ENCODE measurements around the gene AURKA.

Gene AURKA

DNA sequence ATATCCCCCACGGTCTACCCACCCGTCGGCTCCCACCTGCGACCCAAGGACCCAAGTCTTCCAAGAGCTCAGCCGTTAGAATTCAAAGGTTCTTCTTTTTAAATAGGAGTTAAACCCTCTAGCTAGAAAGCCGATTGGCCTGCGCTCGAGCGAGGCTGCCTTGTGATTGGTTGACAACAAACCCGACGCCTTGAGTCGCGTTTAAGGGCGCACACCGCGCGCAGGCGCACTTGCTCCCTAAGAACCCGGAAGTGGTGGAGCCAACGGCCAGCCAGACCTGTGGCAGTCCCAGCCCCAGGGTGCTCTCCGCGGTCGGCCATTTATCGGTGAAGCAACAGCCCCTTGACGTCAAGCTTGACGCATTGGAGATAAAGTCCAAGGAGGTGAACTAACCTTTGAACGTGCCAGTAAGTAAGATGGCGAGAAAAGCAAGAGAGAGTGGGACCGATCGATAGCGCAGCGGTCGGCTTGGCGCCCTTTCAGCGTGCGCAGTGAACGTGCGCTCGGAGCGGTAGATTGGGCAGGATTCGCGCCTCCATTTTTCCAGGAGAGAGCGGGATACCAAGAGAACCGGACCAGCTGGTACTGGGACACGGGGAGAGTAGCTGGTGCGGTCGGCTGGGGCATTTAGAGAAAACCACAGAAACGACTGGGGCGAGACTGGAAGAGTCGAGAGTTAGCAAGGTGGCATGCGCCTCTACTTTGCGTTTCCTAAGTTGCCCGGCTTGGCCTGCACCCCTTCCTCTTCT lies at the start of gene AURKA, which contains the start of gene CSTF1:
Gene AURKA (minus strand): TSS at position 84 of the 749 bp plus-strand sequence. CDS start 4,018 bp downstream, outside the sequence.
Gene CSTF1 (plus strand): TSS at position 514 of the 749 bp plus-strand sequence. CDS start 2,908 bp downstream, outside the sequence.
- DNase-seq (ENCODE audit: low read depth in 2 of 3, low spot score in 1 of 3): peak; percentile 97 to 100 (median 99)

DNA sequence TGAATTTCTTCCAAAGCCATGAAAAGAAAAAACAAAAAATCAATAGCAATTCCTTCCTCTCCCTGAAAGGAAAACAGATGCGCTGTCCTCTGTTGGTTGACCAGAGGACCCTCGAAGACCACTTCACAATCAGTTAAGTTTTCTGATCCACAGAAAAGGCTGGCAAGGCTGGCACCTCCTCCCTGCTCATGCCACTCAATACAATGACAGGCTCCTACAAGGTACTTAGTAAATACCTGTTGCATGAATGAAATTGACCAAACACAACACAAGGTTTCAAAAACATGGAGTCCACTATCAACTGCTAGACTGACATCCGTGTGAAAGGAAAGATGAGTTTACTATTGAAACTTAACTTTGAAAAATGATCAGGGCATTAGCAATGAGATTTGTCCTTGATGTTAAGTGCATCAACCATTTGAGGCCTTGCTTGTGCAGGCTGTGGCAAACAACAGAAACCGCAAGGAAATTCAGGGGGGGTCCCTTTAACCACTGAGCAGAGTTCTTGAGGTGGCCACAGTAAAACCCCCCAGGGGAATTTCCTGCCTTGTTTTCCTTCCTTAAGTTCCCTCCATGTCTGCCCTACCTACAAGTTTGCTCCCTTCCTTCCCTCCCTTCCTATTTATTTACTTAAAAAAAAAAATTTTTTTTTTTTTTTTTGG lies 48.5 kb upstream of the AURKA start:
- peak; percentile 39 to 45 (median 41) for DNase-seq (ENCODE audit: low read depth in 2 of 3, low spot score in 1 of 3)

DNA sequence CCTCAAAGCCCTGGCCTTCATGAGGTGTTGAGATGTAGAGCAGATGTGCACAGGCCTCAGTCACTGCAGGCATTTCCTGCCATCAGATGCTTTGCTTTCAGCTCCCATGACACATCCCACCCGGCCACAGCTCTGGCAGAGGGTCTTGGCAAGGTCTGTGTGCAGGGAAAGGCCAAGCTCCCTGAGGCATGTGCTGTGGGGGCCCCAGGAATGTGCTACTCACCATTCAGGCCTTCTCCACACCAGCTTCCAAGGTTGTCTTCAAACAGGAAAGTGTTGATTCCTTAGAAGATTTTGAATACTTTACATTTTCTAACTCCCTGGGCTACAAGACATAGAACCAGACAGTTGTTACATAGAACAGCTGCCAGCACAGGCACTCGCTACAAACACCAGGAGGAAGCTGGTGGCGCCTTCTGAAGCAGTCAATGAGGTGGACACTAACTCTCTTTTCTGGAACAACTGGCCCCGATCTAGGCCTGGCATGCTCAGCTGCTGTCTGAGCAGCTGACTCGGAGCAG lies 47.8 kb upstream of the AURKA start:
- DNase-seq (ENCODE audit: low read depth in 2 of 3, low spot score in 1 of 3): no peak

DNA sequence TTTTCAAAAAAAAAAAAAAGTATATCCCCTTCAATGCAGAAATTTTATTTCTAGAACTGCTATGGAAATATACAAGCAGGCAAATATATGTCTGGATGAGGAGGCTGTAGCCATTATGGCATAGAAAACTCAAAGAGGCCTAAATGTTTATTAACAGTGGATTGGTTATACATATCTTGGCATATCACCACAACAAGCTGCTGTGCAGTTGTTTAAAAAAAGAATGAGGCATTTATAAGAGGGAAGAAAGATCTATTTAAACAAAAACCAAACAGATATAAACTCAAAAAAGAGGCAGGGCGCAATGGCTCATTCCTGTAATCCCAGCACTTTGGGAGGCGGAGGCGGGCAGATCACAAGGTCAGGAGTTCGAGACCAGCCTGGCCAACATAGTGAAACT lies 46.3 kb upstream of the AURKA start:
- DNase-seq (ENCODE audit: low read depth in 2 of 3, low spot score in 1 of 3): no peak

DNA sequence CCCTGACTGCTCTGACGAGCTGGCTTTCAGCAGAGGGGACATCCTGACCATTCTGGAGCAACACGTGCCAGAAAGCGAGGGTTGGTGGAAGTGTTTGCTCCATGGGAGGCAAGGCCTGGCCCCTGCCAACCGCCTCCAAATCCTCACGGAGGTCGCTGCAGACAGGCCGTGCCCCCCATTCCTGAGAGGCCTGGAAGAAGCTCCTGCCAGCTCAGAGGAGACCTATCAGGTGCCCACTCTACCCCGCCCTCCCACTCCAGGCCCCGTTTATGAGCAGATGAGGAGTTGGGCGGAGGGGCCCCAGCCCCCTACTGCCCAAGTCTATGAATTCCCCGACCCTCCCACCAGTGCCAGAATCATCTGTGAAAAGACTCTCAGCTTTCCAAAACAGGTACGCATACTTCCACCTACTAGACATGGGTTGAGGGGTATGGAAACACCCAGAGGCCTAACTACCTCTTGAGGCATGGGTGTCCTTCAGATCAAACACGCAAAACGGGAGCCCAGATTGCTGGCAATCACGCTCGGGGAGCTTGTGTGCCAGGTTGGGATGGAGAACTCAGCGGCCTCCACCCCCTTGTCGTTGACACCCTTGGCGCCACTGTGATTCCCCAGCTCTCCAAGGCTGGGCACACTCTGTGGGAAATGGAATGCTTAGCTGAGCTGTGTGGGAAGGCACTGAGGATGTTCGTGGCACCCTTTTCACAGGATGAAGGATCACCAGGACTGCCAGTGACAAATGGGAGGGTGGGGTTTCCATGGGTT lies 45.4 kb upstream of the AURKA start:
- DNase-seq (ENCODE audit: low read depth in 2 of 3, low spot score in 1 of 3): no peak

DNA sequence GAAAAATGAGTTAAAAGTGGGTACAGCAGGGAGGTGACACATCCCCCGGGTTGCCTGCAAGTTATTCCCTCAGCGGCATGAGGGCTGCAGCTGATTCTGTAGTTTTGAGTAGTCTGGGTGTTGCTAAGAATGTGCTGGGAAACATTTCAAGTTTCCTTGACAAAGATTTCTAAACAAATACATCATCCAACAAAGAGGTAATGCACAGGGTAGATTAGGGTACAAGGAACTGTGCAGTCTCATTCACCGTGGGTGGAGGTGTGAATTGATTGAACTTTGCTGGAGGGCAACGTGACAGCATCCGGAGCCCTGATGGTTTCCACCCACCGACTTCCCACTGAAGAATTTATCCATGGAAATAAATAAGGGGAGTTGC lies 41.9 kb upstream of the AURKA start:
- no peak for DNase-seq (ENCODE audit: low read depth in 2 of 3, low spot score in 1 of 3)

DNA sequence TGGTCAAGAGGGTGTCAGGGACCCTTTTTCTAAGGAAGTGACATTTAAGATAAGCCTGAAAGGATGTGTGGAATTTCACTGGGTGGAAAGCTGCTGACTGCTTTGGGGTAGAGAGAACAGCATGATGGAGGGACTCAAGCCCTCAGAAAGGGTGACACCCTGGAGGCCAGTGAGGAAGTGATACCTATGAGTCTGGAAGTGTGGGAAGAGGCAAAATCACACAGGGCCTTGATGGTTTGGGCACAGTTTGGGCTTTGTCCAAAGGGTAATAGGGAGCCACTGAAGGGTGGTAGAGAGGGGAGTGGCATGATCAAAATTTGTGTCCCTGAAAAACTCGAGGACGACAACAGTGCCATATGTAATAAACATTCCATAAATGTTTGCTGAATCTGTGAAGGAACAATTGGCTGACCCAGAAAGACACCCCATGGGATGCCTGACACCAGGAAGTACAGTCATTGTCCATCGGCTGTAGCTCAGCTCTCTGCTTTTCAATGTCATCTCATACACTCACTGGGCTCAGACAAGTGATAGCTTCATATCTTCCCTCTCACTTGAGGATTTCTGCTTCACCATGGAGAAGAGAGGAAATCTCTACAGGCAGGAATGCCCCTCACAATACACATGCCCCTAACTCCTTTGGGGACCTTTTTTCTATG lies 41.3 kb upstream of the AURKA start:
- DNase-seq (ENCODE audit: low read depth in 2 of 3, low spot score in 1 of 3): no peak

DNA sequence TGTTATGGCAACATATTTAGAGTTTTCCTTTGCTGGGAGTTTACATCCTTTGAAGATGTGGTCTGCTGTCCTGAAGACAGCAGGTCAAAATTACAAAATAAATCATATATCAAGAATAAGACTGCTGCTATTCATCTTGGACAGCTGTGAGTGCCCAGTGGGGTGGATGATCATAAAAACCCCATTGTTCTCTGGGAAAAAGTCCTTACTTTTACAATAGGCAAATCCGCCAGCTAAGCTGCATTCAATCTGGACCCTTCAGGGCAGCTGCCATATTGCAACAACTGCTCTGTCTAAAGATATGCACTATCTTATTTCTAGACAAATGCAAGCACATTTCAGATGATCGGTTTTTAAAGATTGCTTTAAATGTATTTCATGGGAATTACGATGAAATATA lies 39.5 kb upstream of the AURKA start:
- DNase-seq (ENCODE audit: low read depth in 2 of 3, low spot score in 1 of 3): no peak

DNA sequence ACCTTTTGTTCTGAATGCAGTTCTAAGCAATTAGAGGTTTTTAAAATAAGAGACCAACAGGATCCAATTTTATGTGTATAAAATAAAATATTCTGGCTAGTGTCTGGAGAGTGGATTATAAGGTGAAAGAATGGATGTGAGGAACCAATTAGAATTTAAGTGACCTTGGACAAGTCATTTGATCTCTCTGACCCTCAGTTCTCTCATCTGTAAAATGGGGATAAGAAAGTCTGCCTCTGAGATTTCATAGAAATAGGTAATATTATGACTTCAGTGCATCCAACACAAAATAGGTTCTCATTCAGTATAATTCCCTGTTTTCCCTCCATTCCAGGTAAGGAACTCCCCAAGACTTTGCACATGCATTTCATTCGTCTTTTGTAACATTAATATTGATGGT lies 38.9 kb upstream of the AURKA start:
- no peak for DNase-seq (ENCODE audit: low read depth in 2 of 3, low spot score in 1 of 3)

DNA sequence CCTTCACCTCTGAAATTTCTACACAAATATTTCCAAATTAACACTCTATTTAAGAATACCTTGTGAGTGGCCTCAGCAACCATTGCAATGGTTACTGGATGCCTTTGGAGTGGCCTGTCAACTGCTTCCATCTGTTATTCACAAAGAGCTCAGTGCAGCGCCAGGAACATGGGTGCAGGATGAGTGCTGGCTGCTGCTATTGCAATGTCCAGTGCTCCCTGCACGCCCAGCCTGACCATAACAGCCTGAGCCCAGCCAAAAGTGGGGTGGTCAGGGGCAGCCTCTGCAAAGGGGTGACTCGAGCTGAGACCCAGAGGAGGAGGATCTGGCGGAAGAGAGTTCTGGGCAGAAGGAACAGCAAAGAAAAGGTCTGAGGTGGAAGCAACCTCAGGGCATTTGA lies 38.4 kb upstream of the AURKA start:
- no peak for DNase-seq (ENCODE audit: low read depth in 2 of 3, low spot score in 1 of 3)

DNA sequence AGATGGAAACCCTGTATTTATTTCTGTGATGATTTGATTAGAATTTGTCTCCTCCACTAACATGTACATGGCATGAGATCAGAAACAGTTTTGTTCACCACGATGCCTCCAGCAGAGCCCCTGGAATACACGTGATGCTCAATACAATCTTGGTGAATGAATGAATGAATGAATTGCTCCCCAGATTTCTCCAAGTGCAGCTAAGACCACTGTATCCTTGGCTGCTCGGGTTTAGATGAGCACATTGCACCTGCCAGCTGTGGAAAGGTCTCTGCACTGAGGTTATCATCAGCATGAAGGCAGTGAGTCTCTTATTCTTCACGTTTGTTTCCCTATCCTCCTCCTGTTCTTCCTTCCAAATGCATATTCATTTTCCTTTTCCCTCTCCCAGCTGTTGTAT lies 37.9 kb upstream of the AURKA start:
- no peak for DNase-seq (ENCODE audit: low read depth in 2 of 3, low spot score in 1 of 3)

DNA sequence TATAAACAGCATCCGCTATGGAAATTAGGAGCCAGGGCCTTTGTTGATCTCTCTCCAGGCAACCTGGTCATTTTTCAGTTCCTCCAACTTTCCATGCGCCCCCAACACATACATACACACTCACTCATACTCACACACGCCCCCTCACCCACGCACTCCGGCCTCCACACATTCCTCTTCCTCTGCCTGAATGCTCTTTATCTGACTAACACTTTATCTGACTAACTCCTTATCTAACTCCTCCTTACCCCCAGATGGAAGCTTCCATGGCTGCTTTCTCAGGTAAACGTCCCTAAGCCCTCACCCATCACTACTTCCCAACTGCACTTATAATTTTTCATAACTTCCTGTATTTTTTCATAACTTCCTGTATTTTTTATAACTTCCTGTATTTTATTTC lies 37.5 kb upstream of the AURKA start:
- no peak for DNase-seq (ENCODE audit: low read depth in 2 of 3, low spot score in 1 of 3)

DNA sequence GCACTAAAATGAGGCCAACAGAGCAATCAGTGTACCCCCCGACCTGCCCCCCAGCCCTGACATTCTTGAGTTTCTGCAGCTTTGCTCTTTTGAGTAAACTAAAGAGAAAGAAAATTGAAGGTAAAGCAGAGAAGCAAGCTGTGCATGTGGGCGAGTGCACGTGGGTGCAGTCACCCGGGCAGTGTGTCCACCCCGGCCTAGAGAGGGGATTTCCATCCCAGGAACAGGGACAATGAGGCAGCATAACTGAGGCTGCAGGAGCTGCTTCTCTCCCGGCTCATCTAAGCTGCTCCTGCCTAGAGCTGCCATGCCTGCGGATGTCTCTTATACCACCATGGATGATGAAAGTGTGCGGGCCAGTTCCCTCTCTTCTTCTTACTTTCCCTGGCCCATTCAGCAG lies 36.9 kb upstream of the AURKA start:
- DNase-seq (ENCODE audit: low read depth in 2 of 3, low spot score in 1 of 3): no peak

DNA sequence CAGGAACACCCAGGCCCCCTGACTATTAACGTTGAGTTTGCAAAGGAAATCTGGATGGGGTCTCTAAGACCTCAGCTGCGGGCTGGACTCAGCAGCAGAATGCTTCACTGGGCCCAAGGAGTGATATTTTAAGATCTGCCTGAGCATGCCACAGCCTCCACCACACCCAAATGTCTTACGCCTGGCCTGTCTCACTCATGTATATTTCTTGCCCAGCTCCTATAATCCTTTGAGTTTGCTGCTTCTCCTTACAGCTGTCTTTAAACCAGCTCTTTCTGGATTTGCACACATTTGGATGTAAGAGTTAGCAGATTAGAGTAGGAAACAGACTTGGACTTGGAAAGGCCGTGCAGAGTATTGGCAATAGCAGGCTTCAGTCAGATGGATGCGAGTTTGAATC lies 36.4 kb upstream of the AURKA start:
- no peak for DNase-seq (ENCODE audit: low read depth in 2 of 3, low spot score in 1 of 3)

DNA sequence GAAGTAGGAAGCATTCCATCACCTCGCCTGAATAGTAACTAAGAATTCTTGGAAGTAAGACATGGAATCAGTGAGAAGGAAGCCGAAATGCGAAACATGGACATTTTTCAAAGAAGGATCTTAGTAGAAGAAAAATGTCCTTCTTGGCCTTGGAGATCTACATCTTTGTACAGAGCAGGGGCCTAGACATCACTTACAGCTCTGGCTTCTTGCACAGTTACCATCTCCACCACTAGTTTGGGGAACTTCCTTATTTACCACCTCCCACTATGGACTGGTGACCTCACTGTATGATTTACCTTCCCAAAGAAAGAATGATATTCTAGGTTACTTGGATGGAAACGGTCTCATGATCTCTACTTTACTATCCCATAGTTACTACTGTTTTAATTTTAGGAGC lies 35.8 kb upstream of the AURKA start:
- no peak for DNase-seq (ENCODE audit: low read depth in 2 of 3, low spot score in 1 of 3)

DNA sequence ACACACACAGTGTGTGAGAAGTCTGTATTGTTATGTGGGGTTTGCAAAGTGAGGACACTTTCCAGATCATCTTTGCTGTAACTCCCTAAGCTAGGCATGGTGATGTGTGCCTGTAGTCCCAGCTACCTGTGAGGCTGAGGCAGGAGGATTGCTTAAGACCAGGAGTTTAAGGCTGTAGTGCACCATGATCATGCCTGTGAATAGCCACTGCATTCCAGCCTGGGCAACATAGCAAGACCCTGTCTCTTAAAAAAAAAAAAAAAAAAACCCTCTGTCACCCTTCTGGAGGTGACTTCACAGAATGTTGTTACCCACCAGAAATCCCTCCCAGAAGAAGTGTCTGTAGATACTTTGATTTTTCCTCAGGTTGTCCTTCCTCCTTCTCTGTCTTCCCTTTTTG lies 34.9 kb upstream of the AURKA start:
- DNase-seq (ENCODE audit: low read depth in 2 of 3, low spot score in 1 of 3): no peak

DNA sequence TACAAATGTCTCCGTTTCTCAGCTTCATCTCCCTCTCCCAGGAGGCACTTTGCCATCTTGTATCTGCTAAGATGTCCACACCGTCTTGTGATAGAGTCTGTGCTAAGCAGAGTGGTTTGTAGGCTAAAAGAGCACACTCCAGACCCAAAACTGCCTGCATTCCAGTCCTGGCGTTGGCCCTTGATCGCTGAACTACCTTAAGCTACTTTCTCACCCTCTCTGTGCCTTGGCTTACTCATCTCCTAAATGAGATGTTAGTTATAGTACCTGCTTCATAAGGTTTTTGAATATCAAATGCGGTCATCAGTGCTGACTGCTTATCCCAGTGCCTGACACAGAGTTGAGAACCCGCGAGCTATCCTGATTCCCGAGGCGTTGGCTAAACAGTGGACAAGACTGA lies 34.0 kb upstream of the AURKA start:
- DNase-seq (ENCODE audit: low read depth in 2 of 3, low spot score in 1 of 3): no peak

DNA sequence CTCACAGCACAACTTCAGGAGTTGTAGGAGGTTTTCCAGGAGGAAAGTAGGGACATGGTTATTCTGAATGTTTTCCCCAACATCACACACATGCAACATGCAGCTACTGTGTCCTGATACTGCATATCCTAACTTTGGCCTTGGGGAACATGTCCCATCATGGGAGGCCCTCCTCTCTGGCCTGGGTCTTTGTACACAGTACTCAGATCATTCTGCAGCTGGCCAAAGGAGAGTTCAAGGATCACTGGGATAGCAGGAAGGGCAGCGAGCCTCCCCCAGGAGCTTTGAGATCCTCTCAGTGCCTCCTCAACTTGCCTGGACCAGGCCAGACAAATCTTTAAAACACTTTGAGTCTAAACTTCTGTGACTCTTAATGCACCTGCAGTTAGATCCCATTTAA lies 32.9 kb upstream of the AURKA start:
- DNase-seq (ENCODE audit: low read depth in 2 of 3, low spot score in 1 of 3): no peak

DNA sequence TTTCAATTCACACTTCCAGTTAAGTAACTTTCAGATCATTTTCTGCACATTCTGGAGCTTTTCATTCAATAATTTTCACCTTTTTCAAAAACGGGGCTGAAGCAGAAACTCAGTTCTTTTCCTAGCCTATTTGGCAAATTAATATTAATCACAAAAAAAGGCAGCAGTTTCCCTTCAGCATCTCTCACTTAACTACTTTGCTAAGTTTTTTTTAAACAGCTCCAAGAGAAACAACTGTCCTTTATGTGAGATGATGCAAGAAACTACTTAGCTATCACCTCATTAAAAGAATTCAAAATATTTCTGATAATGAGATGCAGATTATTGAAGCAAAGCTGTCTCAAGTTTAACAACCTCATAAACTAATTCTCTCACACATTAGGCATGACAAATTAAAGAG lies 31.9 kb upstream of the AURKA start:
- no peak for DNase-seq (ENCODE audit: low read depth in 2 of 3, low spot score in 1 of 3)

DNA sequence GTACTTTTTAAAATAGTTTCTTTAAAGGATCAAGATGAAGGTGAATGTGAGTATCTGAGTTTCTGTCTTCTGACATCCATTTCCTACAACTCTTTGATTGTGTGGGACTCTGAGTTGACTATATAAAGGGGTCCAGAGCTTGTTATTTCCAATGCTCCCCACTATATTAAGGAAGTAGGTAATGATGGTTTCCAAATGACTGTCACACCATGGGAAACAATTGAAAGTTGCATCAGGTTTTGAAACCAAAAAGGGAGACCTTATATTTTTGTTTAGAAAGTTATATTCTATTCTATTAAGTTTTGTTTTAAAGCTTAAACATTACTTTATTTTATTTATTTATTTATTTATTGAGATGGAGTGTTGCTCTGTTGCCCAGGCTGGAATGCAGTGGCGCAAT lies 31.2 kb upstream of the AURKA start:
- no peak for DNase-seq (ENCODE audit: low read depth in 2 of 3, low spot score in 1 of 3)

DNA sequence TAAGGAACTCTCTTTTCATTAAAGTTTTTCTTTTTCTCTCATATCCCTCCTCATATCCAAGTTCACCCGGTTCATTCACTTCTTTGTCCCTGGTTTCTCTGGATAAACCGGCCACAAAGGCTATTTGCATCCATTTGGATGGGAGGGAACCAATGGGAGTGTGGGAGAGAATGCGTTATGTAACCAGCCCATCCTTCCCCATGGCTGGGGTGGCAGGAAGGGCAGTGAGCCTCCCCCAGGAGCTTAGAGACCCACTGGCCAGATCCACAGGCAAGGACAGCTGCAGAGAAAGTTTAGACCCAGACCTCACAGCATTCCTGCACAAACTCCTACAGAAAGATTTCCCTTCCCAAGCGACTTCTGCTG lies 30.8 kb upstream of the AURKA start:
- no peak for DNase-seq (ENCODE audit: low read depth in 2 of 3, low spot score in 1 of 3)

All from stimulated activated CD4-positive, alpha-beta T cell treated with anti-CD3 and anti-CD28 coated beads, Interleukin-12 subunit alpha, Interleukin-12 subunit beta, amount 100 ng/mL, for 48 hours (primary cell).